GM23338 (cell line): ENCODE measurements around the gene RAB37. TPM values are rescaled to one million over a fixed set of nuclear protein-coding genes. Genes with fewer than 3 reads are reported as not detected.
A peak's percentile ranks its signal among the peaks of the same experiment; 100 is the strongest.

ENCODE experiments used
- ATAC-seq: fragments of 200-7000 bp; cut with Tn5 transposase; 3 replicates; pipeline ENCODE4 v1.9.1; 2020
- DNase-seq: peaks from one replicate; pipeline ENCODE4 v3.0.0-alpha.2; 2015; ENCODE audit warnings: low spot score
- H2AFZ ChIP-seq: fragments of 200-600 bp; sonication (generic); 2 replicates; pipeline ENCODE4 v1.8.0; 2016; ENCODE audit warnings: antibody characterized with exemption, mild to moderate bottlenecking, moderate library complexity
- H3F3A ChIP-seq: fragments of 200-600 bp; sonication (generic); replicated peaks from 2 replicates; pipeline ENCODE4 v1.8.0; 2017; ENCODE audit warnings: antibody characterized with exemption, mixed run types, low read depth
- H3K27ac ChIP-seq: fragments of 200-600 bp; sonication (generic); 2 replicates; pipeline ENCODE4 v1.6.1; 2016; ENCODE audit warnings: low read depth
- H3K27me3 ChIP-seq: fragments of 200-600 bp; sonication (generic); 2 replicates; pipeline ENCODE4 v1.8.0; 2016; ENCODE audit warnings: mild to moderate bottlenecking, mixed run types, moderate library complexity; ENCODE audit not compliant: insufficient read depth
- H3K36me3 ChIP-seq: fragments of 200-600 bp; sonication (generic); 2 replicates; pipeline ENCODE4 v1.8.0; 2016; ENCODE audit warnings: mild to moderate bottlenecking; ENCODE audit not compliant: insufficient read depth
- H3K4me1 ChIP-seq: fragments of 200-600 bp; sonication (generic); 2 replicates; pipeline ENCODE4 v1.8.0; 2016; ENCODE audit warnings: mild to moderate bottlenecking, moderate library complexity; ENCODE audit not compliant: insufficient read depth
- H3K4me2 ChIP-seq: fragments of 200-600 bp; sonication (generic); 2 replicates; pipeline ENCODE4 v1.7.1; 2017; ENCODE audit warnings: mixed run types
- H3K4me3 ChIP-seq: fragments of 200-600 bp; sonication (generic); 2 replicates; pipeline ENCODE4 v1.6.1; 2016; ENCODE audit warnings: mixed run types
- H3K79me2 ChIP-seq: fragments of 200-600 bp; sonication (generic); replicated peaks from 2 replicates; pipeline ENCODE4 v1.8.0; 2017; ENCODE audit warnings: mild to moderate bottlenecking; ENCODE audit not compliant: insufficient read depth
- H3K9me2 ChIP-seq: fragments of 200-600 bp; sonication (generic); 2 replicates; pipeline ENCODE4 v1.8.0; 2017; ENCODE audit not compliant: insufficient read depth
- H4K20me1 ChIP-seq: fragments of 200-600 bp; sonication (generic); replicated peaks from 2 replicates; pipeline ENCODE4 v1.8.0; 2017; ENCODE audit warnings: mild to moderate bottlenecking; ENCODE audit not compliant: insufficient read depth
- H3K27ac Mint-ChIP-seq: 2 replicates; pipeline ENCODE4 v1.8.0; 2020; ENCODE audit warnings: inconsistent platforms, mild to moderate bottlenecking, moderate library complexity, mixed read lengths
- H3K27me3 Mint-ChIP-seq: 3 replicates; pipeline ENCODE4 v1.8.0; 2022; ENCODE audit warnings: low read depth, mild to moderate bottlenecking, moderate library complexity, mixed read lengths, inconsistent platforms; ENCODE audit not compliant: insufficient read depth, poor library complexity
- H3K36me3 Mint-ChIP-seq: 3 replicates; pipeline ENCODE4 v1.8.0; 2021; ENCODE audit warnings: low read depth, mild to moderate bottlenecking, inconsistent platforms, moderate library complexity, mixed read lengths
- H3K4me1 Mint-ChIP-seq: 3 replicates; pipeline ENCODE4 v1.8.0; 2020; ENCODE audit warnings: mild to moderate bottlenecking, inconsistent platforms, mixed read lengths
- H3K4me3 Mint-ChIP-seq: 3 replicates; pipeline ENCODE4 v1.8.0; 2021; ENCODE audit warnings: moderate library complexity, mild to moderate bottlenecking, inconsistent platforms, mixed read lengths
- H3K9me3 Mint-ChIP-seq: 3 replicates; pipeline ENCODE4 v1.8.0; 2020; ENCODE audit warnings: moderate library complexity, mild to moderate bottlenecking, inconsistent platforms, mixed read lengths
- CREB1 ChIP-seq: fragments of 250-450 bp; sonication (Bioruptor Pico); IDR thresholded peaks from 2 replicates; pipeline ENCODE4 v1.5.0; 2020; ENCODE audit warnings: low read depth, mild to moderate bottlenecking, moderate library complexity
- CTCF ChIP-seq, 2 experiments: fragments of 200-600 bp in 1 of 2; sonication (generic) in 1 of 2; conservative IDR thresholded peaks; 2 replicates each; pipeline versions ENCODE4 v1.5.1 to v1.6.1; 2016 to 2017; ENCODE audit warnings: antibody characterized with exemption in 2 of 2, low read depth in 2 of 2, mild to moderate bottlenecking in 2 of 2, moderate library complexity in 1 of 2
- ETS1 ChIP-seq: IDR thresholded peaks from 2 replicates; pipeline ENCODE4 v1.6.1; 2016; ENCODE audit warnings: antibody characterized with exemption
- EZH2 ChIP-seq: fragments of 200-600 bp; sonication (generic); IDR thresholded peaks from one replicate; pipeline ENCODE4 v1.8.0; 2017; ENCODE audit warnings: antibody characterized with exemption, mild to moderate bottlenecking, low read depth; ENCODE audit not compliant: unreplicated experiment
- EZH2phosphoT487 ChIP-seq: fragments of 200-600 bp; sonication (generic); IDR thresholded peaks from one replicate; pipeline ENCODE4 v1.8.1; 2018; ENCODE audit warnings: antibody characterized with exemption; ENCODE audit not compliant: unreplicated experiment
- NANOG ChIP-seq: IDR thresholded peaks from 2 replicates; pipeline ENCODE4 v1.6.1; 2016; ENCODE audit warnings: antibody characterized with exemption, borderline replicate concordance
- POLR2AphosphoS5 ChIP-seq: IDR thresholded peaks from 2 replicates; pipeline ENCODE4 v1.6.1; 2016; ENCODE audit warnings: antibody characterized with exemption, low read depth
- STAT1 ChIP-seq: IDR thresholded peaks from one replicate; pipeline ENCODE4 v1.6.1; 2016; ENCODE audit warnings: antibody characterized with exemption; ENCODE audit not compliant: unreplicated experiment
- ZNF114 ChIP-seq: fragments of 250-450 bp; sonication (Bioruptor Pico); IDR thresholded peaks from 2 replicates; pipeline ENCODE4 v1.5.0; 2020; ENCODE audit warnings: mild to moderate bottlenecking, moderate library complexity
- ZNF331 ChIP-seq: fragments of 250-450 bp; sonication (Bioruptor Pico); IDR thresholded peaks from 2 replicates; pipeline ENCODE4 v1.5.0; 2020; ENCODE audit warnings: low read depth, mild to moderate bottlenecking, moderate library complexity
- polyA plus RNA-seq: library from polyadenylated mRNA; unstranded; fragments of >200 nt; fragmentation: Nextera tagmentation; extraction: Ambion mirVana; gene quantifications from 2 replicates; pipeline ENCODE4 v1.2.1, GENCODE V29; 2016
- total RNA-seq: library from RNA; depleted of rRNA; stranded (reverse); fragments of >200 nt; shearing (Covaris generic); gene quantifications from 2 replicates; pipeline ENCODE4 v1.2.3, GENCODE V29; 2014

The RAB37 gene
- total and polyA plus RNA-seq, 2 experiments from 2014 or later: 3.3 to 5.2 TPM

GRCh38 chr17:74766413-74766812, 29.4 kb downstream of the RAB37 start:
- Histone ChIP-seq H3K27me3 (no peaks in the 10 kb centered on the region), H3K4me1 (peaks cover under 1% of the 10 kb centered on the region; the same call in 1 of the 2 replicates), H3K4me2 (no peak overlapping the region), H3F3A (0 out of 2 replicates have a peak, but pooled peaks cover 3% of the 10 kb centered on the region), H3K27ac (no peak overlapping the region), H3K79me2 (peaks cover 8% of the 10 kb centered on the region; the same call in 1 of the 2 replicates), H3K9me2 (no peaks in the 10 kb centered on the region), H2AFZ (no peak overlapping the region), H3K36me3 (peaks cover 8% of the 10 kb centered on the region), H4K20me1 (peaks cover 13% of the 10 kb centered on the region; the same call in 1 of the 2 replicates), H3K4me3 (no peak overlapping the region)
- ATAC-seq (no peak), DNase-seq (no peak)
- no peak overlapping the region for H3K4me3 Mint-ChIP-seq
- H3K27me3 Mint-ChIP-seq: peaks cover 19% of the 10 kb centered on the region
- TF ChIP-seq EZH2phosphoT487 (no peak), CREB1 (no peak), ETS1 (no peak), ZNF114 (no peak), POLR2AphosphoS5 (no peak), NANOG (no peak), EZH2 (no peak)
- no peak overlapping the region for H3K27ac Mint-ChIP-seq
- peaks cover 23% of the 10 kb centered on the region for H3K4me1 Mint-ChIP-seq
- H3K36me3 Mint-ChIP-seq: peaks cover 30% of the 10 kb centered on the region
- no peaks in the 10 kb centered on the region for H3K9me3 Mint-ChIP-seq

- no peak overlapping the region for H2AFZ ChIP-seq
- H3F3A ChIP-seq: 0 out of 2 replicates have a peak, but pooled peaks cover 3% of the 10 kb centered on the region
- Mint-ChIP-seq H3K4me3 (no peak overlapping the region), H3K4me1 (peaks cover 22% of the 10 kb centered on the region), H3K27me3 (peaks cover 22% of the 10 kb centered on the region), H3K27ac (no peak overlapping the region), H3K36me3 (peaks cover 36% of the 10 kb centered on the region), H3K9me3 (no peaks in the 10 kb centered on the region)
- TF ChIP-seq ZNF331 (CRISPR knock-in tag) (no peak), STAT1 (no peak), CREB1 (no peak)
- H4K20me1 ChIP-seq: peaks cover 13% of the 10 kb centered on the region; the same call in 1 of the 2 replicates
- peaks cover 8% of the 10 kb centered on the region for H3K36me3 ChIP-seq
- H3K79me2 ChIP-seq: 0 out of 2 replicates have a peak, but pooled peaks cover 3% of the 10 kb centered on the region
- H3K4me3 ChIP-seq: no peak overlapping the region
- no peaks in the 10 kb centered on the region for H3K9me2 ChIP-seq
- H3K4me2 ChIP-seq: no peak overlapping the region
- ATAC-seq (no peak), DNase-seq (no peak)
- no peaks in the 10 kb centered on the region for H3K27me3 ChIP-seq
- no peak overlapping the region for H3K27ac ChIP-seq
- no peaks in the 10 kb centered on the region for H3K4me1 ChIP-seq
These were observed 30.1 kb downstream of the RAB37 start for GRCh38 chr17:74767111-74767516.

GRCh38 chr17:74768069-74768762, 31.2 kb downstream of the RAB37 start:
- H3F3A ChIP-seq: 0 out of 2 replicates have a peak, but pooled peaks cover 3% of the 10 kb centered on the region
- Mint-ChIP-seq H3K4me3 (no peak overlapping the region), H3K36me3 (peaks cover 47% of the 10 kb centered on the region), H3K27ac (no peak overlapping the region; the same call in 1 of the 2 replicates), H3K4me1 (peaks cover 15% of the 10 kb centered on the region; the same call in 2 of the 3 replicates), H3K9me3 (no peaks in the 10 kb centered on the region), H3K27me3 (peaks cover 22% of the 10 kb centered on the region)
- 0 out of 2 replicates have a peak, but pooled peaks have one; percentile 3 for TF ChIP-seq POLR2AphosphoS5
- 0 out of 4 replicates have a peak, but pooled peaks of 1 of the 2 experiments have one; percentile 1 for TF ChIP-seq CTCF (conservative IDR thresholded peaks at IDR 0.05; ENCODE audit: low read depth in 2 of 2)
- no peak for TF ChIP-seq ZNF114
- no peaks in the 10 kb centered on the region for H3K79me2 ChIP-seq
- DNase-seq (no peak), ATAC-seq (no peak)
- no peaks in the 10 kb centered on the region for H3K27me3 ChIP-seq
- no peaks in the 10 kb centered on the region for H3K4me1 ChIP-seq
- H3K4me3 ChIP-seq: no peak overlapping the region
- H3K27ac ChIP-seq: no peak overlapping the region
- peaks cover 13% of the 10 kb centered on the region; the same call in 1 of the 2 replicates for H4K20me1 ChIP-seq
- no peaks in the 10 kb centered on the region for H3K9me2 ChIP-seq
- no peak overlapping the region for H2AFZ ChIP-seq
- peaks cover 8% of the 10 kb centered on the region for H3K36me3 ChIP-seq
- no peak overlapping the region for H3K4me2 ChIP-seq
